LHCN-M2 (cell line): ENCODE measurements around the gene MED7. TPM values are rescaled to one million over a fixed set of nuclear protein-coding genes. Genes with fewer than 3 reads are reported as not detected.
A peak's percentile ranks its signal among the peaks of the same experiment; 100 is the strongest.

Experiments
- DNase-seq: peaks from one replicate; pipeline ENCODE4 v3.0.0-alpha.2; 2012; ENCODE audit warnings: low read depth
- total RNA-seq: library from RNA; depleted of rRNA; stranded (reverse); fragments of >200 nt; gene quantifications from 2 replicates; pipeline ENCODE4 v1.2.3, GENCODE V29; 2014

Gene MED7
- total RNA-seq, 1 experiment from 2014 or later, result 11.5 TPM

- DNase-seq, result no peak
Measured at GRCh38 chr5:157162919-157163510, 20.4 kb upstream of the MED7 start.

GRCh38 chr5:157161996-157162395, 19.3 kb upstream of the MED7 start:
- no peak for DNase-seq

GRCh38 chr5:157160001-157160400, 17.3 kb upstream of the MED7 start:
- no peak for DNase-seq

GRCh38 chr5:157159209-157159751, 16.6 kb upstream of the MED7 start:
- DNase-seq, result no peak

GRCh38 chr5:157157293-157157891, 14.7 kb upstream of the MED7 start:
- DNase-seq, result no peak

- DNase-seq, result no peak
Measured at GRCh38 chr5:157155297-157155696, 12.6 kb upstream of the MED7 start.

- no peak for DNase-seq
Measured at GRCh38 chr5:157150995-157151394, 8.3 kb upstream of the MED7 start.

GRCh38 chr5:157148734-157149615, 6.3 kb upstream of the MED7 start:
- DNase-seq, result peak; percentile 61

- peak; percentile 21 for DNase-seq
Measured at GRCh38 chr5:157143127-157143971, 684 bp upstream of the MED7 start.

GRCh38 chr5:157137691-157138090, 5.0 kb downstream of the MED7 start:
- no peak for DNase-seq

GRCh38 chr5:157132281-157132612, 10.4 kb downstream of the MED7 start:
- no peak for DNase-seq

- DNase-seq, result no peak
Measured at GRCh38 chr5:157130925-157131324, 11.7 kb downstream of the MED7 start.

GRCh38 chr5:157121709-157122108, 21.0 kb downstream of the MED7 start:
- no peak for DNase-seq

GRCh38 chr5:157120102-157120501, 22.6 kb downstream of the MED7 start:
- DNase-seq, result no peak

- DNase-seq, result no peak
Measured at GRCh38 chr5:157116483-157116954, 26.1 kb downstream of the MED7 start.

- DNase-seq, result no peak
Measured at GRCh38 chr5:157115502-157115901, 27.2 kb downstream of the MED7 start.

- no peak for DNase-seq
Measured at GRCh38 chr5:157115012-157115411, 27.7 kb downstream of the MED7 start.

- no peak for DNase-seq
Measured at GRCh38 chr5:157113002-157113401, 29.7 kb downstream of the MED7 start.

GRCh38 chr5:157109744-157110143, 32.9 kb downstream of the MED7 start:
- no peak for DNase-seq

GRCh38 chr5:157108976-157109375, 33.7 kb downstream of the MED7 start, which contains the start of gene HAVCR2:
TSS of gene HAVCR2 (minus strand) at chr5:157109044. CDS start at chr5:157108983, 61 bp downstream.
- no peak for DNase-seq

- DNase-seq, result no peak
Measured at GRCh38 chr5:157107508-157107907, 35.2 kb downstream of the MED7 start.
